Kidney tubule cell (primary cell): ENCODE data around the gene MED14.
A peak's percentile ranks its signal among the peaks of the same experiment; 100 is the strongest.
"Not testable (repeated sequence)": the region's sequence is repeated elsewhere in the genome, so short reads cannot be mapped to it uniquely, and the experiment has no call there.

Experiments used
- DNase-seq: peaks from one replicate; pipeline ENCODE4 v3.0.0-alpha.2; 2018; ENCODE audit warnings: low spot score

Gene MED14

DNA sequence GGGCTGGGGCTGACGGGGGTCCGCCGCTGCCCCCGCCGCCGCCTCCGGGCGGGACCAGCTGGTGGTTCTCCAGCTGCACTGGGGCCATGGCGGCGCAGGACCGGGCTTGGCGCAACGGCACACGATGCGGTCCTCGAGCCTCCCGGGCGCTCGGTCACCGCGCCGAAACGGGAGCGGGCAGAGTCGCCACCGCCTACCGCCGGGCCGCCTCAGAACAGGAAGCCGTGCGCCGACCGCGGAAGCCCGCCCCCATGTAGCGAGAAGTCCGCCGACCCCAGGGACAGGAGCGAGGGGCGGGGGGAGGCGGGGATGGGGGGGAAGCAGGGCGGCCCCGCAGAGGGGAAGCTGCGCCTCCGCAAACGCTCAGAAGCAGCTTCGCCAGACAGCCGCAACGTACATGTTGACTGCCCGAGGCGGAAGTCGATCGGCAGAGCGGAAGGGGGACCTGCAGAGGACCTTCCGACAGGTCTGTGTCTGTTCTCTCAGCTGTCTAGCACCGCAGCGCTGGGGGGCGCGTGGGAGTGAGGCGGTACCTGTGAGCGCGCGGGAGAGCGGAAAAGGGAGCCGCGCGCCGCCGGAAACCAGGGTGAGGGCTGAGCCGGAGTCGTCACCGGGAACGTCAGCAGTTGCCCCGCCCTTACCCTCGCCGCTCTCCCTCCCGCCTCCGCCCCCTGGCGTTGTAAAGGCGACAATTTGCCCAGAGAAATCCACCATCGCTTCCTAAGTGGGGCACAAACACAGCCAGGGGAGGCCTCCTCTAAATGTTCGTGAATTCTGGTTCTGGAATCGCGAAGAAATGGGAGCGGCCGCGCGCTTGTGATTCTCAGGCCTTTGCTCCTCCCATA lies at the start of gene MED14:
MED14 (minus strand) TSS at position 218 of the 845 bp plus-strand sequence; CDS start at position 88, 130 bp downstream.
- peak; percentile 93 for DNase-seq

DNA sequence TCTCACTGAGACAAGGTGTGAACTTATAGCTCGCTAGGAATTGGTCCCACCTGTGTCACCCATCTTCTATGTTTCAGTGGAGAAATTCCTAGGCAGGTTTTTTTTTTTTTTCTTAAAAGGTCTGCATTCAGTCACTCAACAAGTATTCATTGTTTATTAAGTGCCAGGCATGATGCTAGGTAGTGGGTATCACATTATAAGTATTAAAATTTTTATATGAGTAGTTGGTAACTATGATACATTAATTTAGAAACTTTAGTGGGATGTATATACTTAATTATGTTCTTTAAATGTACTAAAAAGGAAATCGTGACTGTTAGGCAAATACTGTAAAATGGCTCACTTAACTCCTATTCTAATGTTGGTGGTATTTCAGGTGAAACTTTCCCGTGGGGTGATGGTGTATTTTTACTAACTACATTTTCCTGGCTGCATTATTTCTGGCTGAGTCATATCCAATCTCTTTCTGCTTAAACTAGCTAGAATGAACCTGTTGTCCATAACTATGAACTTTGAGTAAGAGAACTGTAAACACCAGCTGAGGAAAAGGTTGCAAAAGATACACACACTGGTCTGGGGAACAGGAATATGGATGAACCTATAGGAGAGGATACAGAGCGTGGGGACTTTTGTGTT lies 49.3 kb upstream of the MED14 start:
- DNase-seq = peak; percentile 74

DNA sequence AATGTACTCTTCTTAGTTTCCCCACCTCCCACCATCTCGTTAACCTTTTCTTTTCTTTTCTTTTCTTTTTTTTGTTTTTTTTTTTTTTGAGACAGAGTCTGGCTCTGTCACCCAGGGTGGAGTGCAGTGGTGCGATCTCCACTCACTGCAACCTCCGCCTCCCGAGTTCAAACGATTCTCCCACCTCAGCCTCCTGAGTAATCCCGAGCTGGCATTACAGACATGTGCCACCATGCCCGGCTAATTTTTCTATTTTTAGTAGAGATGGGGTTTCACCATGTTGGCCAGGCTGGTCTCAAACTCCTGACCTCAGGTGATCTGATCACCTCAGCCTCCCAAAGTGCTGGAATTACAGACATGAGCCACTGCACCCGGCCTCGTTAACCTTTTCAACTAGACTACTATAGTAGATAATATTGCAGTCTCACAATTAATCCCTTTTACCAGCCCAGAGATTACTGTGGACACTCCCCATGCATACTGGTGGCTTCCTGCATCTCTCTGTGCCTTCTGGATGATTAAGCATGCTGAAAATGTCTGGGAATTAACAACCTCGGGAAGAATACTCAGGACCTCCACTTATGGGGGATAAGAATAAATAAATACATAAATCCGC lies 47.4 kb upstream of the MED14 start:
- not testable (repeated sequence) for DNase-seq

DNA sequence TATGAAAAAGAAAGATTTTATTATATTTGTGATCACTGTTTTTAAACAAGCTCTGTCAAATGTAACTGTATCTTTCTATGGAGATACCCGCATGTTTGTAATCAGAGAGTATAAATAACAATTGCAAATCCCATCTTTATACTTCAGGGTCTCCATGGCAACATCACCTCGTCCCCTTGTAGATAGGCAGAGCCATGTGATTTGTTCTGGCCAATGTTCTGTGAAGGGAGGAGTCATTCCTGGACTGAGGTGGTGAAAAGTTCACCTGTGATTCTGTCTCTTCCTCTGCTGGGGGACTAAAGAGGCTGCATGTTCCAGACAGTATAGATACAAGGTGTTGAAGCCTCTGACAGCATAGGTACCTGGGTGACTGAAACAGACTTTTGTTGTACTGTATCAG lies 45.6 kb upstream of the MED14 start:
- no peak for DNase-seq

DNA sequence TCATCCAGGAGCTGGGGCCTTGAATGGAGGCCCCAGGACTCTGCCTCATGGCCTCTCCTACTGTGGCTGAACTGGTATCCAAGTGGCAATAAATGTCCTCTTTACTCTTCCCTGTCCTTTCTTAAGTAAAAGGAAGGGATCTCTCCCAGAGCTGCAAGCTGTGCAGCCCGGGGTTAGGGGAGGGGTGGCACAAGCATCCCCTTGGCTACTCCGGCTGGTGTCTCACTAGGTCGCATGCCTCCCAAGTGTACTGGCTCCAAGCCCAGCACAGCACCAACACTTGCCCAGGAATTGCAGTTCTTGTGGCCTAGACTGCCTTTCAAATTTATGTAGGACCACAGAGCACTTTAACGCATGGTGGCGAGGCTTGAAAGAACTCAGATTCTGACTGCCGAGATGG lies 44.7 kb upstream of the MED14 start:
- no peak for DNase-seq

DNA sequence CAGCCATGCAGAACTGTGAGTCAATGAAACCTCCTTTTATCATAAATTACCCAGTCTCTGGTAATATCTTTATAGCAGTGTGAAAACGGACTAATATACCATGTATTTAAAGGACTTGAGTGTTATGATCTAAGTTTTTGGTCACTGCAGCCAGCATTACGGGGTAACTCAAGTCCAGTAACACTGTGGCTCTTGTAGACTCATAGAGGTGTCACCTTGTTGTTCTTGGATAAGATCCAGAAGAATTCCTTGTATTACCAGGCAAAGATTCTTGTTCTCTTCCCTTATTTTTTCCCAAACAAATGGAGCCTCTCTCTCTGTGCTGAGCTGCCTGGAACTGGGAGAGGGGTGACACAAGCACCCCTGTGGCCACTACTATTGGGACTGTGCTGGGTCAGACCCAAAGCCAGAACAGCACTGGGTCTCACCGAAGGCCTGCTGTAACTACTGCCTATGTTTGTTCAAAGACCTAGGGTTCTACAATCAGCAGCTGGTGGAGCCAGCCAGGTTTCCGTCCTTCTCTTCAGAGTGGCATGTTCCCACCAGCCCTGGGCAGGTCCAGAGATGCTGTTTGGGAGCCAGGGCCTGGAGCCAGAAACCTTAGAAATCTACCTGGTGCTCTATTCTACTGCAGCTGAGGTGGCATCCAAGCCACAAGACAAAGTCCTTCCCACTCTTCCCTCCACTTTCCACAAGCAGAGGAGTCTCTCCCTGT lies 43.7 kb upstream of the MED14 start:
- peak; percentile 82 for DNase-seq

DNA sequence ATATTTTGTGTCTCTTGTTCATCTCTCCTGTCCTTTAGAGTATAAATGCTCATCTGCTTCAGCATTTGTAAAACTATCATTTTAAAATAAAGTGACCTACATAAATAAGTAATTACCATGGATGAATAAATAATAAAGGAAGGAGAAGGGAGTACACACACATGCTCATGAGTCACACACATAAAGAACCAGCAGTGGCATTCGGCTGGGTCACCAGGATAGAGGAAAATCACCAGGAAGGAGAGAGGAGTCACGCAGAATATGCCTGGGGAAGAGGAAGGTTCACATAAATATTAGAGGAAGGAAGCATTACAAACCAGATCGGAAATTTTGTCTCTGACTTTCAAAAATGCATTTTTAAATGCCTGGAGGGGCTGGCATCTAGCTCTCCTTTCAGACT lies 38.5 kb upstream of the MED14 start:
- DNase-seq = peak; percentile 78

DNA sequence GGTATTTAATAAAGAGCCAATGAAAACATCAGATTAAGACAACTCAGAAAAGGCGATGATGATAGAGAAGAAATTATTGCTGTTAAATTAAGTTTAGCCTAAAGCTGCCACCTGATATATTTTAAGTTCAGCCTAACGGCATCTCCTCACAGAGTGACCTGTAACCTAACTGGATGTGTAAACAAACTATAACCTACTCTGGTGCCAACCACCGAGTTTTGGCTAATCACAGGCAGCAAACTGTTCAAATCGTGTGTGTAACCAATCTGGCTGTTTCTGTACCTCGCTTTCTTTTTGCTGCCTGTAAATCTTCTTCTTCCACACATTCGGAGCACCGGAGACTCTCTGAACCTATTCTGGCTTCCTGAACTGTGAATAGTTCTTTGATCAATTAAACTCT lies 37.8 kb upstream of the MED14 start:
- no peak for DNase-seq

DNA sequence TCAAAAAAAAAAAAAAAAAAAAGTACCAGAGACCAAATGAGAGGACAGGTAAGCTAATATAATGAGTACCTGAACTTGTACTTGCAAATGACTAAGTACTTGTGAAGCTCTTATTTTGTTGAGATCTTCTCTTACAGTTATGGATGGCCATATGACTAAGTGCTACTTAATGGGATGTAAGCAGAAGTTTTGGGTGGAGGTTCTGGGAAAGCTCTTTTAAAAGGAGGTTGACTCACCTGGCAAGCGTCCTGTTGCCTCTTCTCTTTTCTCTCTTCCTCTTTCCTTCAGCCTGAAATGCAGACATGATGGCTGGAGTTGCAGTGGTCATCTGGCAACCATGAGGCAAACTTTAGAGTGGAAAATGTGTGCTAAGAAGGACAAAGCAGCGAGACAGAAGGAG lies 36.9 kb upstream of the MED14 start:
- DNase-seq = peak; percentile 82

DNA sequence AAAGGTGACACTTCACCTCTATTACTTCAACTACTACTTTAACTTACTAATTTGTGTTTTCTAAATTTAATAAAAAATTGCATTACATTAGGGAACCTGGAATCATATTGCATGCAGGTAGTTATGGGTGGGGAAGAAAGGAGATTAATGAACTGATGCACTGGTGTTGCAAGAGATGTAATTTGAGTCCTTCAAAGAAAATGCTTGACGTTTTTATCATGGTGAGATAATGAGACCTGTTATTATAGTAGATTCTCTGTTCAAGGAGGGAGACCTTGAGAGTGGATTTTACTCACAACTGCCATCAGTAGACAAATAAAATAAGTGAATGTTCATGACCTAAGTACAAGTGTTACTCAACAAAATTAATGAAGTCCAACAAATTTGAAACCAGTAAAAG lies 26.4 kb upstream of the MED14 start:
- DNase-seq = no peak

DNA sequence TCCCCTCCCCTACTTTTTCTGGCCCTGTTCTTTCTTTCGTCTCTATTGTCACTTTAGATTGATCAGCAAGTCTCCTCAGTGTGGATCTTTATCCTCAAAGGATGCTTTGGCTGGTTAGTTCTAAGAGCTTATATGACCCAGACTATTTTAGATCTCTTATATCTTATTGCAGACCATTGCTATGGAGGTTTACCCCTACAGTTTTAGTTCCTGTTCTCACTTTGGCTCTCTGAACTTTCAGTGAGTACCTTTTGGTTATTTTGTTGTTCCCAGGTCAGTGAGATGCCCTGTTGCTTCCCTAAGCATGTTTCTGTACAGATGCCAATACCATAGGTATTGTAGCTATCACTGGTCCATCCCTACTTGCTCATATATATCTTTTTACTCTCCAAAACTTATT lies 24.0 kb upstream of the MED14 start:
- DNase-seq = no peak

DNA sequence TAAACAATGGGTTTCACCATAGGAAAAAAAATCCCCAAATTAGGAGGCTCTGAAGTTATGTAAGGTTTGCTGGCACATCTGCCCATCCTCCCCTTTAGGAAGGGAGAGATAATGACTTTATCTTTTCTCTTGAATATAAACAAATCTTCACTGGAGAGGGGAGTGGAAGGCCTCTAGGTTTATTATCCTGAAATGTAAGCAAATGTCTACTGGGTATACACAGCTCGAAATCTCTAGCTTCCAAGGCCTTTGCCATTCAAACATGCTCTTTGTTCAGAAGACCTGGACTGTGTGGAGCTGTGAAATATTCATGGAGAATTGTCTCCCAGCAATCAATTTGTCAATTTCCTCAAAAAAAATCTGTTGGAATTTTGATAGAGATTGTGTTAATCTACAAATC lies 21.7 kb upstream of the MED14 start:
- DNase-seq = no peak

DNA sequence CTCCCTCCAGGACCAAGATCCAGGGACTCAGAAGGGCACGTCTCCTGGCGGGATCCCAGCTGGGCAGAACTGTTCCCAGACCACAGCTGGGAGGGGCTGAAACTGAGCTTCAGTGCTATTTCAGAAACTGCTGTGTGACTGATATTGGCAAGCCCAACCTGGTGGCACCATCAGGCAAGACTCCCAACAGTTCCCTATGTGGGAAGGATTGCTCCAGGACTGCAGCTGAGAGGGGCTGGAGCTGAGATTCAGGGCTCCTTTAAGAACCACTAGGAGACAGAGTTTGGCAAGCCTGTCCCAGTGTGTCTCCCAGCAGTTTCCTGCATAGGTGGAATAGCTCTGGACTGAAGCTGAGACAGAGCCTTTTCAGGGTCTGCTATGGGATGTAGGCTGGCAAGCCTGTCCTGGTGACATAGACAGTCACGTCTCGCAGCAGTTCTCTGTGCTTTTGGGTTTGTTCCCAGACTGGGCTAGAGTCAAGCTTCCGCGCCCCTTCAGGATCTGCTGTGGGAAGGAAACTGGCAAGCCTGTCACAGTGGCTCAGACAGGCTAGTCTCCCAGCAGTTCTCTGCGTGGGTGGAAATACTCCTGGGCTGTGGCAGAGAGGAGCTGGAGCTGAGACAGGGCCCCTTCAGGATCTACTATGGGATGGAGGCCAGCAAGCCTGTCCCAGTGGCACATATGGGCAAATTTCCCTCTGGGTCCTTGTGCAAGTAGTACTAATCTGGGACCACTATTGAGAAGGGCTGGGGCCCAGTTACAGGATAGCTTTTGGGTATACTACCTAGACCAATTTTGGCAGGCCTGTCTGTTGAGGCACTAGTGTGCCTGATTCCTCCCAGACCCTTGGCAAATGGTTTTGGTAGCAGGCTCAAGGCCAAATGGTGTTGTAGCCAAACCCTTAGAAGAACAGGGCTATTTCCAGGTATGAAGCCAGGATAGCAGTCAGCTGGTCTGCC lies 20.2 kb upstream of the MED14 start:
- DNase-seq = no peak

DNA sequence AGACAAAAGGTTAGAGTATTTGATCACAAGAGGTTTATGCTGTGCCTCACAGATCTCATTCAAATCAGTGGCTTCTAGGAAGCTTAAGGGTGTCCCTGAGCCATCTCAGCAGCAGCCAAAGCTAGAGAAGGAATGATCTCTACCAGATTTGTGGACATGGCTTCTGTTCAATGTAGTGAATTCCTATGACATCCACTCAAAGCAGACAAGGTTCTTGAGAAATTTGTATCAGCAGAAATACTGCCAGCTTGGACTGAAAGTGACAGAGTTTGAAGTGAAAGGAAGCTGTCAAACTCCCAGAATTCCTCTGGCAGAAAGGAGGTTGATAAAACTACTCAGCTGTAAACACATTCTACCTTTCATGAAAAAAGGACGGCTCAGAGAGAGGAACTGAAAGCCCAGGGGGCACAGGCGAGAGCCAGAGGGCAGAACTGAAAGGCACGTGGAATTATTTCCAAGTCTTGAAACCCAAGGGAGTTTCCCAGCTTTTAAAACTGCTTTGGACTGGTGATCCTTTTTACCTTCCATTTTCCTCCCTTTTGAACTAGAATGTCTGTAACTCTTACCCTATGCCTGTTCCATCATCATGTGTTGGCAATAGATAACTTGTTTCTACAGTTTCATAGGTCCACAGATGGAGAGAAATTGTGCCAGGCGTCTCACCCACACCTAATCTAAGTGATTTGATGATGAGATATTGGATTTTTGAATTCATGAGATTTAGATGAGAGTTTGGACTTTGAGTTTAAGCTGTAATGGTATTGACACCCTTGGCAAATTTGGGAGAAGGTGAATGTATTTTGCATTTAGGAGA lies 14.5 kb upstream of the MED14 start:
- DNase-seq = peak; percentile 9

DNA sequence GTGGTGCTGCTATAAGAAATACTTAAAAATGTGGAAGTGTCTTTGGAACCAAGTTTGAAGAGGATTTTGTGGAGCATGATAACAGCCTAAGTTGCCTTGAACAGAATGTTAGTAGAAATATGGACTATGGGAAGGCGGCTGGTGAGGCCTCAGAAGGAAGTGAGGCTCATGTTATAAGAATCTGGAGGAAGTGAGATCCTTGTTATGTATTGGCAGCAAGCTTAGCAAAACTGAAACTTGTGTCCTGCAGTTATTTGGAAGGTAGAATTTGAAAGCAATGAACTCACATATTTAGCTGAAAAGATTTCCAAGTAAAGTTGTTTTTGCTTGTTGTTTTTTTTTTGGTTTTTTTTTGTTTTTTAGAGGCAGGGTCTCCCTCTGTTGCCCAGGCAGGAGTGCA lies 13.6 kb upstream of the MED14 start:
- no peak for DNase-seq

DNA sequence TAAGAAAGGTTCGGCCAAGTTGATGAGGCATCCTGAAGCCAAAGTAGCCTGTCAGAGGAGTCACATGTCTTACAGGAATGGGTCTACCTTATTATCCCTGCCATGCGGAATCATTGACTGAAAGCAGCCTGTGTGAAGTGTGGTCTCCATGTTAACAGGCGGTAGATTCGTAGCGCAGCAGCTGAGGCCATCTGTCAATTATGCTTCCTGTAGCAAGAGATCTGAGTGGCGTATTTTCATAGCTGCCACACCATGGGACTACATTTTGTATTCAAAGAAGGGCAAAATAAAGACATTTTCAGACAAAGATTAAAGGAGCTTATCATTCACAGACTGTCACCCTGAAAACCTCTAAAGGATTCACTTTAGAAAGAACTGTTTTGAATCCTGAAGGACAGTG lies 11.2 kb upstream of the MED14 start:
- DNase-seq = no peak

DNA sequence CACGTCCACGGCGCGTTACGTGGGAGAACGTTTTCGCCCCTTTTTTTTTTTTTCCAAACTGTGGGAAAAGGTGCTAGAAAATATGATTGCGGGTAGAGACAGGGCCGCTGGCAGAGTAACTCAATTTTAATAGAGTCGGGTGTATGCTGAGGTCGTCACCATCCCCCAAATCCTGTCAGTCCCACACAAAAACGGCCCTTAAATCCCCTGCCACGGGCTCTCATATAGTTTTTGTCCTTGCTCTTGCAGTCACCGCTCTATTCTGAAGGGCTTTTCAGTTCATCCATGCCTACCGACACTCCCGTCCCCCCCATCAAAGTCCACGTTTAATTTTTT lies 796 bp upstream of the MED14 start:
- DNase-seq = no peak

DNA sequence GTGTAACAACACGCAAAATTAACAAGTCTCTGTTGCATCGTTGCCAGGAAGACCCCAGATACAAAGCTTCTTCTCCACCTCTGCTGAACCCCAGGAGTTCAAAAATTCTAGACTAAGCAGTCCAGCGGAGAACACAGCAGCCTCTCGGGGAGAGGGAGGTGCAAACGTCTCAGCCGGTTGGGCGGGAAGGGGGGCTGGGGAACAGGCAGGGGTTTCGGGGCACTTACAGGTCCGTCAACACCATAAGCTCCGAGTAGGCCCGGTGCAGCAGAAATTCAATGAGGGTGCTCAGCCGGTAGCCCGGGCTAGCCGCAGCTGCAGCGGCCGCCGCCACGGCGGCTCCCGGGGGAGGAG lies 394 bp downstream of the MED14 start:
- peak; percentile 6 for DNase-seq

DNA sequence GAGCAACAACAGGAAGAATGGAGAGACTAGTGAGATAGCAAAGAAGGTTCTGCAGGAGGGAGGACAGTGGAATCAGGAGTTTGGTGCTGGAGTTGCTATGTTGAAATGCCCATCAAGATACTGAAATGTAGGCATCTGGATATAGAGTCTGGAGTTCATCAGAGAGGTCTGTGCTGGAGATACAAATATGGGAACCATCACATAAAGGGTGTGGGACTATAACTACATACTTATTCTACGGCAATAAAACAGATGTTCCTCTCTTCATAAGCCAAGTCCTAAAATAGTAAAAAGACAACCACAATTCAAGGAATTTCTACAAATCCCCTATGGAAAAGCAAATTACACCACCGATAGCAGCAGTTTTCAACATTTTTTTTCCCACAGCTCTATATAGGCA lies 1.6 kb downstream of the MED14 start:
- no peak for DNase-seq

DNA sequence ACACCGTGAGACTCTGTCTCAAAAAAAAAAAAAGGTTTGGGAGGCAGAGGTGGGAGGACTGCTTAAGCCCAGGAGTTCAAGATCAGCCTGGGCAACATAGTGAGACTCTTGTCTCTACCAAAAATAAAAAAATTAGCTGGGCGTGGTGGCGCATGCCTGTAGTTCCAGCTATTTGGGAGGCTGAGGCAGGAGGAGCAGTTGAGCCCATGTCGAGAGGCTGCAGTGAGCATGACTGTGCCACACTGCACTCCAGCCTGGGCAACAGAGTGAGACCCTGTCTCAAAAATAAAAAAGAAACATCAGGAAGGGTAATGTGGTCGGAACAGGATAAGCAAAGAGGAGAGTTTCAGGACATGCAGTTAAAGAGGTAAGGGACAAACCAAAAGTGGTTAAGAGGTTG lies 2.8 kb downstream of the MED14 start:
- not testable (repeated sequence) for DNase-seq
